Measurements from ENCODE around the gene PCAT7. TPM values are rescaled to one million over a fixed set of nuclear protein-coding genes. Genes with fewer than 3 reads are reported as not detected.
"Not testable (repeated sequence)": the region's sequence is repeated elsewhere in the genome, so short reads cannot be mapped to it uniquely, and the experiment has no call there.

Gene PCAT7
- total RNA-seq, 1 experiment from 2014 or later = not detected

DNA sequence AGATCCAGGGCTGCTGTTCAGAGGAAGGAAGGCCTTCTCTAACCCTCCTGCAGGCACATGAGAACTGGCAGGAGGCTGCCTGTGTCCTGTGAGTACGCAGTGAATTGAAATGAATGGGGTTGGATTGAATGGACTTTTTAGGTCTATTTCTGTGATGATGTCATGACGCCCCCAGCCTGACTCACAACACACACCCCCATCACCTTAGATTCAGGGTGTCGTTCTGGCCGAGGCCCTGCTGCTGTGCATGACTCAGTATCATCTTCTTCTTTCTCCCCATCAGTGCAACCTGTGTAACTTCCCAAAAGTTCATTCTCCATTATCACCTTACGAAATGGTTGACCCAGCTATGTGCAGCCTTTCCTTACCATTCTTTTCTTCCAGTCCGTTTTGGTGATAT, 5.4 kb downstream of the PCAT7 start:
- intact Hi-C loops (cut with micrococcal nuclease; ENCODE audit: unreplicated experiment) = no loop called here

DNA sequence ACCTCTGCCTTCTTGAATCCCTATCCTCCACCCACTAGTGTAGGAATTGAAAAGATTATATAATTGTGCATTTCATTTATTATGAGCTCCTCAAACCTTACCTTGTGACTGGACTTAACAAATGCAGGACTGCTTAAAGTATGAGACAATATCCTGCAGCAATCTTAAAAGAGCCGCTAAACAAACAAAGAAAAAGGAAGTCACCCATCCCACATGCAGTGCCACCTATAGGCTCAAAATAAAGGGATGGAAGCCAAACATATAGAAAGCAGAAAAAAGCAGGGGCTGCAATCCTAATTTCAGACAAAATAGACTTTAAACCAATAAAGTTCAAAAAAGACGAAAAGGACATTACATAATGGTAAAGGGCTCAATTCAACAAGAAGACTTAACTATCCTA, 8.7 kb downstream of the PCAT7 start:
- no peak overlapping the region for H3K27ac ChIP-seq (ENCODE audit: low read depth, low read length, poor library complexity, severe bottlenecking)
- ChIA-PET CTCF (interaction anchor here (0.6 kb wide), 1 partner anchor 138 kb away, joined by 9 read pairs; no protein-coding TSS in a partner anchor), POLR2A (ENCODE audit: low non-redundant PET) (no interaction called here)
- H3K4me3 ChIP-seq (ENCODE audit: low read depth, low read length, poor library complexity, severe bottlenecking) = no peak overlapping the region
- no peaks in the 10 kb centered on the region for H3K9me3 ChIP-seq (ENCODE audit: low read depth, low read length, poor library complexity, severe bottlenecking)
- BruUV-seq (replicated peaks) = no TSS peak
- no peak for TF ChIP-seq EZH2 (IDR thresholded peaks at IDR 0.05; ENCODE audit: borderline replicate concordance, low read depth, low read length, poor library complexity, severe bottlenecking)
- TF ChIP-seq, protein P1, sequence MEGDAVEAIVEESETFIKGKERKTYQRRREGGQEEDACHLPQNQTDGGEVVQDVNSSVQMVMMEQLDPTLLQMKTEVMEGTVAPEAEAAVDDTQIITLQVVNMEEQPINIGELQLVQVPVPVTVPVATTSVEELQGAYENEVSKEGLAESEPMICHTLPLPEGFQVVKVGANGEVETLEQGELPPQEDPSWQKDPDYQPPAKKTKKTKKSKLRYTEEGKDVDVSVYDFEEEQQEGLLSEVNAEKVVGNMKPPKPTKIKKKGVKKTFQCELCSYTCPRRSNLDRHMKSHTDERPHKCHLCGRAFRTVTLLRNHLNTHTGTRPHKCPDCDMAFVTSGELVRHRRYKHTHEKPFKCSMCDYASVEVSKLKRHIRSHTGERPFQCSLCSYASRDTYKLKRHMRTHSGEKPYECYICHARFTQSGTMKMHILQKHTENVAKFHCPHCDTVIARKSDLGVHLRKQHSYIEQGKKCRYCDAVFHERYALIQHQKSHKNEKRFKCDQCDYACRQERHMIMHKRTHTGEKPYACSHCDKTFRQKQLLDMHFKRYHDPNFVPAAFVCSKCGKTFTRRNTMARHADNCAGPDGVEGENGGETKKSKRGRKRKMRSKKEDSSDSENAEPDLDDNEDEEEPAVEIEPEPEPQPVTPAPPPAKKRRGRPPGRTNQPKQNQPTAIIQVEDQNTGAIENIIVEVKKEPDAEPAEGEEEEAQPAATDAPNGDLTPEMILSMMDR (conservative IDR thresholded peaks at IDR 0.05; ENCODE audit: low read depth, low read length) = no peak
- no peaks in the 10 kb centered on the region for H3K4me1 ChIP-seq (ENCODE audit: insufficient read depth, low read length, poor library complexity, severe bottlenecking)
- H3K27me3 ChIP-seq (replicated peaks; ENCODE audit: insufficient read depth, low read depth, low read length, poor library complexity) = no peaks in the 10 kb centered on the region
- intact Hi-C loops (cut with micrococcal nuclease; ENCODE audit: unreplicated experiment) = no loop called here
- H3K36me3 ChIP-seq (ENCODE audit: insufficient read depth, low read length, poor library complexity, severe bottlenecking) = no peaks in the 10 kb centered on the region
- DNase-seq (ENCODE audit: low spot score) = no peak

More for the DNA sequence above, 5.4 kb downstream of the PCAT7 start:
- CTCF ChIA-PET = no interaction called here
- TF ChIP-seq, protein P1 (conservative IDR thresholded peaks at IDR 0.05; ENCODE audit: low read depth, low read length) = no peak
- TF ChIP-seq EZH2 (IDR thresholded peaks at IDR 0.05; ENCODE audit: borderline replicate concordance, low read depth, low read length, poor library complexity, severe bottlenecking) = no peak
- H3K27ac ChIP-seq (ENCODE audit: low read depth, low read length, poor library complexity, severe bottlenecking) = no peak overlapping the region
- DNase-seq (ENCODE audit: low spot score) = no peak
- H3K4me1 ChIP-seq (ENCODE audit: insufficient read depth, low read length, poor library complexity, severe bottlenecking) = no peaks in the 10 kb centered on the region
- no peaks in the 10 kb centered on the region for H3K27me3 ChIP-seq (replicated peaks; ENCODE audit: insufficient read depth, low read depth, low read length, poor library complexity)
- no TSS peak for BruUV-seq (replicated peaks)
- POLR2A ChIA-PET (ENCODE audit: low non-redundant PET) = no interaction called here
- no peak overlapping the region for H3K4me3 ChIP-seq (ENCODE audit: low read depth, low read length, poor library complexity, severe bottlenecking)
- H3K36me3 ChIP-seq (ENCODE audit: insufficient read depth, low read length, poor library complexity, severe bottlenecking) = no peaks in the 10 kb centered on the region
- H3K9me3 ChIP-seq (ENCODE audit: low read depth, low read length, poor library complexity, severe bottlenecking) = no peaks in the 10 kb centered on the region

DNA sequence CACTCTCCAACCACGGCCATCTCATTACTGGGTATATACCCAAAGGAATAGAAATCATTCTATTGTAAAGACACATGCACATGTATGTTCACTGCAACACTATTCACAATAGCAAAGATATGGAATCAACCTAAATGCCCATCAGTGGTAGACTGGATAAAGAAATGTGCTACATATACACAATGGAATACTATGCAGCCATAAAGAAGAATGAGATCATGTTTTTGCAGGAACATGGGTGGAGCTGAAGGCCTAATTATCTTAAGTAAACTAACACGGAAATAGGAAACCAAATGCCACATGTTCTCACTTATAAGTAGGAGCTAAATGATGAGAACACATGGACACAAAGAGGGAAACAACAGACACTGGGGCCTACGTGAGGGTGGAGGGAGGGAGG, 9.4 kb downstream of the PCAT7 start:
- H3K4me3 ChIP-seq (ENCODE audit: low read depth, low read length, poor library complexity, severe bottlenecking); H3K36me3 ChIP-seq (ENCODE audit: insufficient read depth, low read length, poor library complexity, severe bottlenecking); H3K27ac ChIP-seq (ENCODE audit: low read depth, low read length, poor library complexity, severe bottlenecking); H3K27me3 ChIP-seq (replicated peaks; ENCODE audit: insufficient read depth, low read depth, low read length, poor library complexity); CTCF ChIA-PET; BruUV-seq (replicated peaks); H3K4me1 ChIP-seq (ENCODE audit: insufficient read depth, low read length, poor library complexity, severe bottlenecking); DNase-seq (ENCODE audit: low spot score); H3K9me3 ChIP-seq (ENCODE audit: low read depth, low read length, poor library complexity, severe bottlenecking); POLR2A ChIA-PET (ENCODE audit: low non-redundant PET); intact Hi-C loops (cut with micrococcal nuclease; ENCODE audit: unreplicated experiment): not testable (repeated sequence)

DNA sequence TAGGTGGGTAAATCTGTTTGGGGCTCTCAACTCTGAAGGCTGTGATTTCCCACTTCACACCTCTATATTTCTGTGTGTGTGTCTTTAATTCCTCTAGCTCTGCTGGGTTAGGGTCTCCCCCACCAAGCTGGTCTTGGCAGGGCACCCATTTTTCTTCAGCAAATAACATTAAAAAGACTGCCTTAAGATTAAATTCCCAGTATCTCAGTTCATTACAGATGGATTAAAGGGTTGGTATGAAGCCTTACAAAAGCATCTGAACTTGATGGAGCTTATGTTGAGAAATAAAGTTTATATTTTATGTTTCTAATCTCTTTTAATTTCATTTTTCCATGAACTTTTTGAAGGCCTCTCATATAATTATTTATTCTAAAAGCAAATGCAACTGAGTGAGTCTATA, 11.7 kb downstream of the PCAT7 start:
- Histone ChIP-seq H3K4me1 (ENCODE audit: insufficient read depth, low read length, poor library complexity, severe bottlenecking) (no peaks in the 10 kb centered on the region), H3K4me3 (ENCODE audit: low read depth, low read length, poor library complexity, severe bottlenecking) (no peak overlapping the region), H3K27ac (ENCODE audit: low read depth, low read length, poor library complexity, severe bottlenecking) (no peak overlapping the region), H3K27me3 (replicated peaks; ENCODE audit: insufficient read depth, low read depth, low read length, poor library complexity) (no peaks in the 10 kb centered on the region), H3K9me3 (ENCODE audit: low read depth, low read length, poor library complexity, severe bottlenecking) (no peaks in the 10 kb centered on the region), H3K36me3 (ENCODE audit: insufficient read depth, low read length, poor library complexity, severe bottlenecking) (no peaks in the 10 kb centered on the region)
- intact Hi-C loops (cut with micrococcal nuclease; ENCODE audit: unreplicated experiment) = no loop called here
- POLR2A ChIA-PET (ENCODE audit: low non-redundant PET) = no interaction called here
- CTCF ChIA-PET = no interaction called here
- no peak for DNase-seq (ENCODE audit: low spot score)
- TF ChIP-seq, protein P1 (conservative IDR thresholded peaks at IDR 0.05; ENCODE audit: low read depth, low read length) = no peak
- no peak for TF ChIP-seq EZH2 (IDR thresholded peaks at IDR 0.05; ENCODE audit: borderline replicate concordance, low read depth, low read length, poor library complexity, severe bottlenecking)
- no TSS peak for BruUV-seq (replicated peaks)

Measured in A673 (cell line).